Large intestine (tissue), 3 donors: ENCODE results near the gene ODR4. TPM values are rescaled to one million over a fixed set of nuclear protein-coding genes. Genes with fewer than 3 reads are reported as not detected.

Source experiments
- DNase-seq, 2 donors: peaks; one replicate each; pipeline versions ENCODE4 v3.0.0 to v3.0.0-alpha.2; 2013
- H3K27ac ChIP-seq: one replicate; pipeline ENCODE4 v1.5.1; 2013; ENCODE audit warnings: low read length
- H3K27me3 ChIP-seq: 2 replicates; pipeline ENCODE4 v1.6.1; 2013; ENCODE audit warnings: low read length; ENCODE audit not compliant: control insufficient read depth, insufficient read depth
- H3K36me3 ChIP-seq: 2 replicates; pipeline ENCODE4 v1.6.1; 2013; ENCODE audit warnings: low read length; ENCODE audit not compliant: control insufficient read depth, insufficient read depth
- H3K4me1 ChIP-seq: one replicate; pipeline ENCODE4 v1.6.1; 2013; ENCODE audit warnings: low read length; ENCODE audit not compliant: control insufficient read depth, insufficient read depth
- H3K4me3 ChIP-seq: one replicate; pipeline ENCODE4 v1.5.1; 2013; ENCODE audit warnings: low read length
- H3K9me3 ChIP-seq: one replicate; pipeline ENCODE4 v1.6.1; 2013; ENCODE audit warnings: mild to moderate bottlenecking, low read depth, low read length, moderate library complexity; ENCODE audit not compliant: control insufficient read depth
- WGBS: methylation state at CpG from one replicate; pipeline ENCODE4 v1.1.5; 2013; ENCODE audit warnings: low lambda C conversion rate; ENCODE audit not compliant: insufficient coverage; 5-methylcytosine and 5-hydroxymethylcytosine counted together
- polyA plus RNA-seq: library from polyadenylated mRNA; unstranded; fragments of 120-200 nt; gene quantifications from one replicate; pipeline ENCODE4 v1.2.1, GENCODE V29; 2013

The ODR4 gene
- polyA plus RNA-seq, 1 donor, result 26.4 TPM

GRCh38 chr1:186420923-186421322 lies 45.3 kb downstream of the ODR4 start:
- no peak for DNase-seq
- Histone ChIP-seq H3K9me3 (no peaks in the 10 kb centered on the region), H3K36me3 (peaks cover 14% of the 10 kb centered on the region), H3K4me1 (no peaks in the 10 kb centered on the region), H3K27me3 (no peaks in the 10 kb centered on the region), H3K4me3 (no peak overlapping the region), H3K27ac (no peak overlapping the region)
- 100% methylated on average over 1 of the region's 1 CpG for WGBS

GRCh38 chr1:186421446-186421845 lies 45.8 kb downstream of the ODR4 start:
- H3K27ac ChIP-seq, result no peak overlapping the region
- H3K9me3 ChIP-seq, result no peaks in the 10 kb centered on the region
- no peak overlapping the region for H3K4me3 ChIP-seq
- WGBS, result no CpG with 5 or more reads among the region's 6 CpGs
- DNase-seq, result no peak
- H3K4me1 ChIP-seq, result no peaks in the 10 kb centered on the region
- H3K27me3 ChIP-seq, result no peaks in the 10 kb centered on the region
- H3K36me3 ChIP-seq, result peaks cover 14% of the 10 kb centered on the region

GRCh38 chr1:186424539-186424938 lies 48.9 kb downstream of the ODR4 start:
- no CpG with 5 or more reads among the region's 2 CpGs for WGBS
- H3K4me3 ChIP-seq, result no peak overlapping the region
- H3K4me1 ChIP-seq, result no peaks in the 10 kb centered on the region
- DNase-seq, result no peak
- peaks cover 4% of the 10 kb centered on the region for H3K36me3 ChIP-seq
- H3K27ac ChIP-seq, result no peak overlapping the region
- no peaks in the 10 kb centered on the region for H3K27me3 ChIP-seq
- no peaks in the 10 kb centered on the region for H3K9me3 ChIP-seq

GRCh38 chr1:186426118-186426517 lies 50.5 kb downstream of the ODR4 start:
- H3K4me1 ChIP-seq, result no peaks in the 10 kb centered on the region
- H3K4me3 ChIP-seq, result no peak overlapping the region
- no peaks in the 10 kb centered on the region for H3K36me3 ChIP-seq
- no peak for DNase-seq
- H3K27me3 ChIP-seq, result no peaks in the 10 kb centered on the region
- no CpG with 5 or more reads among the region's 3 CpGs for WGBS
- no peak overlapping the region for H3K27ac ChIP-seq
- H3K9me3 ChIP-seq, result no peaks in the 10 kb centered on the region

- H3K4me3 ChIP-seq, result no peak overlapping the region
- H3K36me3 ChIP-seq, result no peaks in the 10 kb centered on the region
- H3K27me3 ChIP-seq, result no peaks in the 10 kb centered on the region
- H3K4me1 ChIP-seq, result no peaks in the 10 kb centered on the region
- no peaks in the 10 kb centered on the region for H3K9me3 ChIP-seq
- no peak for DNase-seq
- WGBS, result 100% methylated on average over 1 of the region's 3 CpGs
- no peak overlapping the region for H3K27ac ChIP-seq
Observed at GRCh38 chr1:186429017-186429416, 53.4 kb downstream of the ODR4 start.

- no peak for DNase-seq
- no peak overlapping the region for H3K4me3 ChIP-seq
- H3K9me3 ChIP-seq, result no peaks in the 10 kb centered on the region
- WGBS, result no CpG with 5 or more reads among the region's 1 CpG
- no peaks in the 10 kb centered on the region for H3K36me3 ChIP-seq
- no peaks in the 10 kb centered on the region for H3K27me3 ChIP-seq
- H3K27ac ChIP-seq, result no peak overlapping the region
- no peaks in the 10 kb centered on the region for H3K4me1 ChIP-seq
Observed at GRCh38 chr1:186435336-186435735, 59.7 kb downstream of the ODR4 start.

- DNase-seq, result no peak
- Histone ChIP-seq H3K4me3 (no peak overlapping the region), H3K27ac (no peak overlapping the region), H3K27me3 (no peaks in the 10 kb centered on the region), H3K4me1 (no peaks in the 10 kb centered on the region), H3K36me3 (no peaks in the 10 kb centered on the region), H3K9me3 (no peaks in the 10 kb centered on the region)
- WGBS, result 71% methylated on average over 1 of the region's 5 CpGs
Observed at GRCh38 chr1:186438567-186438966, 62.9 kb downstream of the ODR4 start.

- H3K27me3 ChIP-seq, result no peaks in the 10 kb centered on the region
- no peak overlapping the region for H3K27ac ChIP-seq
- WGBS, result 67% methylated on average over 1 of the region's 3 CpGs
- H3K36me3 ChIP-seq, result no peaks in the 10 kb centered on the region
- H3K4me1 ChIP-seq, result no peaks in the 10 kb centered on the region
- no peak overlapping the region for H3K4me3 ChIP-seq
- no peak for DNase-seq
- no peaks in the 10 kb centered on the region for H3K9me3 ChIP-seq
Observed at GRCh38 chr1:186440584-186440983, 64.9 kb downstream of the ODR4 start.

GRCh38 chr1:186442651-186443375 lies 67.2 kb downstream of the ODR4 start:
- Histone ChIP-seq H3K27ac (no peak overlapping the region), H3K36me3 (no peaks in the 10 kb centered on the region), H3K9me3 (no peaks in the 10 kb centered on the region), H3K4me1 (no peaks in the 10 kb centered on the region), H3K4me3 (no peak overlapping the region), H3K27me3 (no peaks in the 10 kb centered on the region)
- DNase-seq, result no peak
- WGBS, result 50% methylated on average over 1 of the region's 1 CpG

- WGBS, result 100% methylated on average over 1 of the region's 2 CpGs
- H3K27me3 ChIP-seq, result no peaks in the 10 kb centered on the region
- no peak overlapping the region for H3K27ac ChIP-seq
- no peak for DNase-seq
- no peaks in the 10 kb centered on the region for H3K9me3 ChIP-seq
- no peaks in the 10 kb centered on the region for H3K4me1 ChIP-seq
- no peak overlapping the region for H3K4me3 ChIP-seq
- H3K36me3 ChIP-seq, result no peaks in the 10 kb centered on the region
Observed at GRCh38 chr1:186443638-186444037, 68.0 kb downstream of the ODR4 start.

GRCh38 chr1:186446152-186446551 lies 70.5 kb downstream of the ODR4 start:
- WGBS, result 94% methylated on average over 4 of the region's 4 CpGs
- H3K27ac ChIP-seq, result no peak overlapping the region

More at GRCh38 chr1:186446152-186446551, 70.5 kb downstream of the ODR4 start:
- H3K9me3 ChIP-seq, result no peaks in the 10 kb centered on the region
- H3K27me3 ChIP-seq, result no peaks in the 10 kb centered on the region
- no peak overlapping the region for H3K4me3 ChIP-seq
- H3K4me1 ChIP-seq, result no peaks in the 10 kb centered on the region
- no peaks in the 10 kb centered on the region for H3K36me3 ChIP-seq
- DNase-seq, result no peak
